HG02884 (cell line): ENCODE results near the gene KRTAP1-5.
"Not testable (repeated sequence)": the region's sequence is repeated elsewhere in the genome, so short reads cannot be mapped to it uniquely, and the experiment has no call there.

Source experiments
- ATAC-seq: cut with Tn5 transposase; IDR thresholded peaks from one replicate; pipeline ENCODE4 v1.9.1; 2021; ENCODE audit warnings: mild to moderate bottlenecking, moderate library complexity; ENCODE audit not compliant: unreplicated experiment

Gene KRTAP1-5

DNA sequence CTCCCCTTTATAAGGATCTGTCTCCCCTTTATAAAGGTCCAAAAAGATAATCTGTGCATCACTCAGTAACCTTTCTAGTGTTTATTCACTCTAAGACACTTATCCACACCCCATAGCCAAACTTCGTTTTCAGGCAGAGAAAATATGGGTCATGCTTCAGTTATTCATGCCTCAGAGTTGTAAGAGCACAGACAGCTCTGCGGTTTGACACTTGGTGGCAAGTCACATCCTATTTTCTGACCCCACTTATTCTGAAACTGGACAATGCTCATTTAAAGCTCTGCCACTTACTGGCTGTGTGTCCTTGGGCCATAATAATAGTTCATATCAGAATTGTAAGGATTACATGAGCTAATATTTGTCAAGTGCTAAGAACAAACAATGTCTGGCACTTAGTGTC lies 22.1 kb upstream of the KRTAP1-5 start:
- ATAC-seq: no peak

DNA sequence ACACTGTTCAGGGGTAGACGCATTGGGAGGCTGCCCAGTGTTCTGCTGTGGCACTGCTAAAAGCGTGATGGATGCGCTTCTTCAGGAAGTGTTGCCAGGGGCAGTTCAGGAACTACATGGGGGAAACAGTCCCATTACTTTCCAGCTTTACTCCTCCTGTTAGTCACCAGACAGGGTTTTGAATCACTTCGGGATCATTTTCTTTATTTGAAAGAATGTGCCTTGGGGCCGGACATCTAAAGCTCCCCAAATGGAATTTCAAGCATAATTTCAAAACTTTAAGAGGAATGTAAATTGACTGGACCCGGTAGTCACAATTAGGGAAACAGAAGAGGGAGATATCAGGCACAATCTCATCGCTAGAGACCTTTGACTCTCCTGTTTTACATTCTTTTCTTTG lies 21.4 kb upstream of the KRTAP1-5 start:
- ATAC-seq: no peak

DNA sequence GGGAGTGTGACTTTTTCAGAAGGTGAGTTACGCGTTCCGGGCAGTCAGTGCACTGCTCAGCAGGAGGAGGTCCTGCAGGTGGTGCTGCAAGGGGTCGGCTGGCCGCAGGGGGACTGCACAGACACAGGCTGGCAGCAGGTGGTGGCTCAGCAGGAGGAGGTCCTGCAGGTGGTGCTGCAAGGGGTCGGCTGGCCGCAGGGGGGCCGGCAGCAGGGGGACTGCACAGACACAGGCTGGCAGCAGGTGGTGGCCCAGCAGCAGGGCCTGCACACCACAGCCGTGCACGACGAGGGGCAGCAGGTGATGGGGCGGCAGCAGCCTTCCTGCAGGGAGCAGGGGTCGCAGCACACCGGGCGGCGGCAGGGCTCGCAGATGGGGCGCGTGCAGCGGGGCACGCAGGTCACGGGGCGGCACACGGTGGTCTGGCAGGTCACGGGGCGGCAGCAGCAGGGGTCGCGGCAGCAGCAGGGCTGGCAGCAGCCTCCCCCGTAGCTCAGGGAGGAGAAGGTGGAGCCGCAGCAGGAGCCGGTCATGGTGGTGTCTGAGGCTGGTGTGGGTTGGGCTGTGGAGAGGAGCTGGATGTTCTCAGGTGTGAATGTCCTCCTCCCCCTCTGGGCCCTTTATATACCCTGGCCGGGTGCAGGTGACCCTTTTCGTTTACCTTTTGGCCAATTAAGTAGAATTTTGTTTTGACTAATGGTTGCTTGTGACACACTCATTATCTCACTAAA lies 19.9 kb upstream of the KRTAP1-5 start, which contains the start of gene KRTAP2-1:
Gene KRTAP2-1, minus strand, starts transcription at position 582 of the 731 bp plus-strand sequence. Its CDS starts 49 bp downstream, at position 533.
- ATAC-seq: not testable (repeated sequence)

DNA sequence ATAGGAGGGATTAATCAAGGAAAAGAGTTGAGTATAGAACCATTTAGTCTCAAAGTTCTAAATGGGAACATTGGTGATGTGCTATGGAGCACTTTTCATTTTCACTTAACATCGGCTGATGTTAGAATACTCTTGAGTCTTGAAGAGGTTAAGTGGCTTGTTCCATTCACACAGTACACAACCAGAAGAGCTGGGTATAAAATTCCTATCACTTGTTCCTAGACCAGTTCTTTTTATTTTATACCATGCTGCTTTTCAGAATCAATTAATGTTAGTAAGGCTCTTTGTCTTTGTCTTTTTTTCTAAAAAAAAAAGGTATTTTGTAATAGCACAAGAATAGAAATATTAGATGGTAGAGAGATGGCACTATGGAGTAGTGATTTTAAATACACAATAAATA lies 15.9 kb upstream of the KRTAP1-5 start:
- no peak for ATAC-seq

DNA sequence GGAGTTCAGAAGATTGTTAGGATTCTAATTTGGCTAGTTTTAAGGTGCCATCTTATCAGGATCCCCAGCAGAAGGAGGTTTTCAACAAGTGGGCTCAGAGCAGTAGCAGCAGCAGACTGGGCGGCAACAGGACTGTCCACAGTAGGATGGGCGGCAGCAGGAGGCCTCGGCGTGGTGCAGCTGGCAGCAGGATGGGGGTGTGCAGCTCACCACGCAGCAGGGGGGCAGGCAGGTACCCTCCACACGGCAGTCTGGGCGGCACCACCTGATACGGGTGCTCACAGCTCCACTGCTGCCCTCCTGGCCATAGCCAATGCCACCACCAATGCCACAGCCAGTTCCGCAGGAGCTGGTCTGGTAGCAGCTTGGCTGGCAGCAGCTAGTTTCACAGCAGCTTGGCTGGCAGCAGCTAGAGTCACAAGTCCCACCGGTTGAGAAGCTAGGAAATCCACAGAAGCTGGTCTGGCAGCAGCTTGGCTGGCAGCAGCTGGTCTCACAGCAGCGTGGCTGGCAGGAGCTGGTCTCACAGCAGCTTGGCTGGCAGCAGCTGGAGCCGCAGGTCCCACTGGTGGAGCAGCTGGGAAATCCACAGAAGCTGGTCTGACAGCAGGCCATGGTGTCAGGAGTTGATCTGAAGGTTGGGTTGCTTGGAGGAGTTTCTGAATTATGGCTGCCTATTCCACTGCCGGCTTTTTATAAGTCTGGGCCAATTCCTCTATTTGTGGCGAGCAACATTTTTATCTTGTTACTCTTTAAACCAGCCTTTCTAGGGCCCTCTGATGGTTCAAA lies 14.0 kb upstream of the KRTAP1-5 start, which contains the start of gene KRTAP1-1:
Gene KRTAP1-1, minus strand, starts transcription at position 668 of the 789 bp plus-strand sequence. Its CDS starts 53 bp downstream, at position 615.
- ATAC-seq: not testable (repeated sequence)

DNA sequence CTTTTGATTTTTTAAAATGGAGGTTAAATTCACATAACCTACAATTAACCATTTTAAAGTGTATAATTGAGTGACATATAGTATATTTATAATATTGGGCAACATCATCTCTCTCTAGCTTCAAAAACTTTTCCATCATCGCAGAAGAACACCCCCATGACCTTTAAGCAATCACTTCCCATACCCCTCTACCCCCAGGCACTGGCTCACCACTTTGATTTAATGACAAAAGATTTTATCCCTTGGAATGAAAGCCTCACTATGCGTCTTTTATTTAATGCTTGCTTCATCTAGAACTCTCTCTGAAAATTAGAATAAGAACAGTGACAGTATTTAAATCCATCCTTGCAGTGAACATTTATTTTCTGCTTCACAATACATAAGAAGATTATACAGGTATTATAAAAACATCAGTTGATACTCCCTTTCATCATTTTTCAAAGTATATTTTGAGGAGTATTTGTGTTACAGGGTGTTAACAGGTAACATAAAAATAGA lies 10.9 kb upstream of the KRTAP1-5 start:
- ATAC-seq: no peak

DNA sequence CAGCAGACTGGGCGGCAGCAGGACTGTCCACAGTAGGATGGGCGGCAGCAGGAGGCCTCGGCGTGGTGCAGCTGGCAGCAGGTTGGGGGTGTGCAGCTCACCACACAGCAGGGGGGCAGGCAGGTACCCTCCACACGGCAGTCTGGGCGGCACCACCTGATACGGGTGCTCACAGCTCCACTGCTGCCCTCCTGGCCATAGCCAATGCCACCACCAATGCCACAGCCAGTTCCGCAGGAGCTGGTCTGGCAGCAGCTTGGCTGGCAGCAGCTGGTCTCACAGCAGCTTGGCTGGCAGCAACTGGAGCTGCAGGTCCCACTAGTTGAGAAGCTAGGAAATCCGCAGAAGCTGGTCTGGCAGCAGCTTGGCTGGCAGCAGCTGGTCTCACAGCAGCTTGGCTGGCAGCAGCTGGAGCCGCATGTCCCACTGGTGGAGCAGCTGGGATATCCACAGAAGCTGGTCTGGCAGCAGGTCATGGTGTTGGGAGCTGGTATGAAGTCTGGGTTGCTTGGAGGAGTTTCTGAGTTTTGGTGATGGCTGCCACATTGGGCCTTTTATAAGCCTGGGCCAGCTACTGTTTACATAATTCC lies 7.4 kb upstream of the KRTAP1-5 start, which contains the start of gene KRTAP1-3:
Gene KRTAP1-3, minus strand, starts transcription at position 529 of the 590 bp plus-strand sequence. Its CDS starts 53 bp downstream, at position 476.
- not testable (repeated sequence) for ATAC-seq

DNA sequence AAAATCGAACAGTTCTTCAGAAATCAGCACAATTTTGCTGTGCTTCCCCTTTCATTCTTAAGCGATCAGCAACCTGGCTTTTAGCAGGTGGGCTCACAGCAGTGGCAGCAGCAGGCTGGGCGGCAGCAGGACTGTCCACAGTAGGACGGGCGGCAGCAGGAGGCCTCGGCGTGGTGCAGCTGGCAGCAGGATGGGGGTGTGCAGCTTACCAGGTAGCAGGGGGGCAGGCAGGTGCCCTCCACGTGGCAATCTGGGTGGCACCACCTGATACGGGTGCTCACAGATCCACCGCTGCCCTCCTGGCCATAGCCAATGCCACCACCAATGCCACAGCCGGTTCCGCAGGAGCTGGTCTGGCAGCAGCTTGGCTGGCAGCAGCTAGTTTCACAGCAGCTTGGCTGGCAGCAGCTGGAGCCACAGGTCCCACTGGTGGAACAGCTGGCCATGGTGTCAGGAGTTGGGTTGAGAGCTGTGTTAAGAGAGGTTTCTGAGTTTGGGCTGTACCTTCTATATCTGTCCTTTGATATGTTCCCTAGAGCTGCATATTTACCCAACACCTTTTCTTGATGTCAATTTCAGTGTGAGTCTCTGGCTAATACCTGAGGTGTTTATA lies 2.7 kb upstream of the KRTAP1-5 start, which contains the start of gene KRTAP1-4:
Gene KRTAP1-4, minus strand, starts transcription at position 563 of the 613 bp plus-strand sequence. Its CDS starts 117 bp downstream, at position 446.
- no peak for ATAC-seq

DNA sequence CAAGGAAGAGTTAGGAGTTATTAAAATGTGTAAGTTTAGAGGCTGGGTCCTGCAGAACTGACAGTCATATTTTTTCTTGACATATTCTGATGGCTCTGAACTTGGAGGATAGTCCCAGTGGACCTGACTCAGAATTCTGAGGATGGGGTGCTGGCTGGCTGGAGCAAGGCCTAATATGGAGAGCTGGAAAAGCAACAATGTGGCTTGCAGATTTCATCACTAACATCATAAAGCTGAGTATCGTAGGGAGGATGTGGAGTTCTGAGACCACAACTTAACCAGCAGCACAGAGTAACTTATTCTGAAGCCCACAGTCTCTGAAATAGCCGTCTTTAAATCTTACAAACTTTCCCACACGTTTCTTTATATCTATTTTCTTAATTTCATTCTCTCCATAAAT lies 2.3 kb downstream of the KRTAP1-5 start:
- no peak for ATAC-seq

DNA sequence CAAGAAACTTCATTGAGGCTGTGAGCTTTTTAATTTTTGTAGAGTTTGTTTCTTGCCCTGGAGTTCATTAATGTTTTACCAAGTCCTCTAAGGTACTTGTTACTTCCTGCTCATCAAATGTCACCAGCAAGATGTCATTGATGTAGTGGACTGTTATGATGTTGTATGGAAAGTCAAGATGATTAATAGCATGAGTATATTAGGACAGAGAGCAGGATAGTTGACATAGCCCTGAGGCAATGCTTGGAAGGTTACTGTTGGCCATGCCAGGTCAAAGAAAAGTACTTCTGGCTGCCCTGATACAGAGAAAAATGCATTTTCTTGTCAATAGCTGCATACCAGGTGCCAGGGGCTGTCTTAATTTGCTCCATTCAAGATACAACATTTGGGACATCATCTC lies 6.7 kb downstream of the KRTAP1-5 start:
- no peak for ATAC-seq

DNA sequence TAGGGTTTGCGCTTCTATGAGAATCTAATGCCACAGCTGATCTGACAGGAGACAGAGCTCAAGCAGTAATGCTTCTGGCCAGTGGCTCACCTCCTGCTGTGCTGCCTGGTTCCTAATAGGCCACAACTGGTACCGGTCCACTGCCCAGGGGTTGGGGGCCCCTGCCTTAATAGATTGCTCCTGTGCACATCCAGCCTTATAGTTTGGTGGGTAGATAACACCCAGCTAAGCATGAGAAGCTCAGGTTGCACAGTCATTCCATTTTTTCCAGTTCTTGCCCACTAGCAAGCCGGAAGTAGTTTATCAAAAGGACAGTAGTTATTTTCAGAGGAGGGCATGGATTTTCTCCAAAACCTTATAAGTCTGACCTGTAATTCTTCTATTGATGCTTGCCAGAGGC lies 7.6 kb downstream of the KRTAP1-5 start:
- ATAC-seq: no peak

DNA sequence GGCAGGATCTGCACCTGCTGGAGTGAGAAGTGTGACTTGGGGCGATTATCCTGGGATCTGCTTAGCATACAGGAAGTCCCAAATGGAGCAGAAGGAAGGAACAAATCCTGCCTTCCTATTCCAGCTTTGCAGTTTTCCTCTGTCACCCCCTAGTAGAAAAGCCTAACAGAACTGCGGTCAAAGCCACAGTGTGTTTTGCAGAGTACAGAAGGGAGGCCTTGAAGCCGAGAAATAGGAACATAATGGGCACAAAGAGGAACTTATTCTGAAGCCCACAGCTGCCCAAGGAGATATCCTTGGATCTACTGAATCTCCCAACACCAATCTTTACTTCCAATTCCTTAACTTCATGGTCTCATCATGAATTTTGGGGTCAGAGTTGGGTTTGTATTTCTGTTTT lies 8.5 kb downstream of the KRTAP1-5 start:
- no peak for ATAC-seq

DNA sequence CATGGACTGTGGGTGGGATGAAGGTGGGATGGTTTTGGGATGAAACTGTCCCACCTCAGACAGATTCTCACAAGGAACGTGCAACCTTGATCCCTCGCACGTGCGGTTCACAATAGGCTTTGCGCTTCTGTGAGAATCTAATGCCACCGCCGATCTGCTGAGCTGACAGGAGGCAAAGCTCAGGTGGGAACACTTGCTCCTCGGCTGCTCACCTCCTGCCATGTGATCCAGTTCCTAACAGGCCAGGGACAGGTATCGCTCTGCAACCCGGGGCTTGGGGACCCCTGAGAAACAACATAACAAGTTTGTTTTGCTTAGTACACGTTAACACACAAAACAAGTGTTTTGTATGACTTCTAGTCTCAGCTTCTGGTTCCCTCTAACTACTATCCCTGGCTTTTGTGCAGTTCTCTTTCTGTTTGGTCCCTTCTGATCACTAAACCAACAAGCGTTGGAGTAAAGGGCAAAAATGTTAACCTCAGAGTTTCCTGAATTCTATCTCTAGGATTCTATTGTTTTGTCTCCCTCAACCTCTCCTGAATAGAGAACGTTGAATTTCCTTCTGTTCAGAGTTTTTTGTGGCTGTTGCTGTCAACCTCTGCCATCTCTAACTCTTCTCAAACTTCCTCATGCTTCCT lies 10.3 kb downstream of the KRTAP1-5 start:
- ATAC-seq: no peak

DNA sequence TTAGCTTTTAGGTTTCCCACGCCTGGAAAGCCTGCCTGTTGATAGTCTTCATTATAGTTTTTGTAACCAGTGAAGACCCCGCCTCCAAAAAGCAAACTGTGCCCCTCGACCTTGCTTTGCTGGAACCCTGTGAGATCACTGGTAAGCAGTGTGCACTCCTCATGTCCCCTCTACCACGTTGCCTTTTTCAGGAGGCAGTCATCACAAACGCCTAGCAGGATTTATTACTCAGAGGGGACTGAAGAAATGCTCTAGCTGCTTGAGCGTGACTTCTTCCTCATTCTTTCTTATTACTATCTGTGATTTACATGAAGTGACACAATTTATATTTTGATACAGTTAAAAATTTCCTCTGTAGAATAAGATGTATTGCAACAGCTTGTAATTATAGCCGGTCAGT lies 11.6 kb downstream of the KRTAP1-5 start:
- ATAC-seq: no peak

DNA sequence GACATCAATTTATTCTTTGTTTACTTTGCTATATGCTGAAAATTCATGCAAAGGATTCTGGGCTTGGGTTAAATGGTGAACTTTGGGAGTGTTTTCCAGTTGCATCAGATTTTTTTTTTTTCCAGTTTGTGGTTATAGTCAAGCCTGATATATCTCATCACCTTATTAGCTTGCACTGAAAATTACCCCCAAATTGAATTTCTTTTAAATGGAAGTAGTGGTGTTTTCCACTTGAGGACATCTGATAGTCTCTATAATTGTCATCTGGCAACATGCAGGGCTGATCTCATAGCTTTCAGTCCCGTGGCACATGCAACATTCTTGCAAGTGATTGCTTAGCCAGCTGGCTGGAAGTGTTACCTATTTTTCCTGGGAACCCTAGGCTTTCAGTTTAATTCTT lies 13.4 kb downstream of the KRTAP1-5 start:
- no peak for ATAC-seq

DNA sequence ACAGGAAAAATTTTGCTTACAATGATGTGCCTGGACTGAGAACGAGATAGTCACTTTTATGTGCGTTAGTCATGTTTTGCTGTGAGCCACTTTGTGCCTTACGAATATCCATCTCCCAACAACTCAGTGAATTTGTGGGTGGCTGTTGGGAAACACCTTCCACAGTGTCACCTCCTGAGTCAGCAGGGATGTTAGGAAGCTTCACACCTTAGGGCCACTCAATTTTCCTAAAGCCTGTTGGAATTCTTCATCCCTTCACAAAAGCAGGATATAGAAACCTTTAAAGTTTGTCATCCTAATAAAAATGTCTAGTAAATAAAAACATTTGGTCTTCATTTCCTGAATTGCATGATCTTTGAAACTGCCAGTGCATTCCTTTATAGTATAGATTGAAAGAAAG lies 13.8 kb downstream of the KRTAP1-5 start:
- no peak for ATAC-seq

DNA sequence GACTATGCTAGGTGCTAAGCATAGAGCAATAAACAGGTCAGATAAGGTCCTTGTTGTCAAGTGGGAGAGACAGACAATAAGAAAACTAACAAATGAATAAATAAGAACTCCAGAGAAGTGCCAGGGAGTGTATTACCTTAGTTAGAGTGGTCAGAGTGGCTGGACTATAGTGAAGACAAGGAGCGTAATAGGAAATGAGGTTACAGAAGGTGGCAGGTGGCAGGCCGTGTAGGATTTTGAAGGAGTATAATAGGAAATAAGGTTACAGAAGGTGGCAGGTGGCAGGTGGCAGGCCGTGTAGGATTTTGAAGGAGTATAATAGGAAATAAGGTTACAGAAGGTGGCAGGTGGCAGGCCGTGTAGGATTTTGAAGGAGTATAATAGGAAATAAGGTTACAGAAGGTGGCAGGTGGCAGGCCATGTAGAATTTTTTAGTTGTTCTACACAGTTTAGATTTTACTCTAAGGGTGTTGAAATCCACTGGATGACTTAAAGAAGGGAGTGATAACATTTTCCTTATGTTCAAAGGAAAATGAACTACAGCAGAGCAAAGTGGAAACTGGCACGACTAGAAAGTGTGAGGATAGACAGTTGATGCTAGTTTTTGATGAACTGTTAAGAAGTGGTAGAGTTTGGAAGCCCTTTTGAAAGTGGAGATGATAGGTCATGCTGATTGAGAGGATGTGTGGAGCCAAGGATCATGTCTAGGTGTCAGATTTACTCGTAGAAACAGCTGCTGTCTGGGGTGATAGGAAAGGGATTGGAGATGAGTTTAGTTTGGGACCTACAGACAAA lies 14.5 kb downstream of the KRTAP1-5 start:
- ATAC-seq: no peak

DNA sequence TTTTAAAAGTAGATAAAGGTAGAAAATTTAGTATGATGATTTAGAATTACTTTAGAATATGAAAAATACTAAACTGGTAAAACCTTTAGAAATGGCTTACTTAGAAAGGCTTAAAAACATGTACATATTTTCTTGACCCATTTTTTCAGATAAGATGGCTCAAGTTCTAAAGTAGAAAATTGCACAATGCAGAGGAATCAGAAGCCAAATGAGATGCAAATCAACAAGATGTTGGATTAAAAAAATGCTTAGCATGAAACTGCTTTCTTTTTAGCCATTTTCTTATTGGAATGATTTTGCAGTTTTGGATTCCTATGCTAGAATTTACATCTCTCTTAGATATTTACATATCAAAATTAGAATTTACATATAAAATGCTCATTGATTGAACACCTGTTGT lies 16.6 kb downstream of the KRTAP1-5 start:
- no peak for ATAC-seq

DNA sequence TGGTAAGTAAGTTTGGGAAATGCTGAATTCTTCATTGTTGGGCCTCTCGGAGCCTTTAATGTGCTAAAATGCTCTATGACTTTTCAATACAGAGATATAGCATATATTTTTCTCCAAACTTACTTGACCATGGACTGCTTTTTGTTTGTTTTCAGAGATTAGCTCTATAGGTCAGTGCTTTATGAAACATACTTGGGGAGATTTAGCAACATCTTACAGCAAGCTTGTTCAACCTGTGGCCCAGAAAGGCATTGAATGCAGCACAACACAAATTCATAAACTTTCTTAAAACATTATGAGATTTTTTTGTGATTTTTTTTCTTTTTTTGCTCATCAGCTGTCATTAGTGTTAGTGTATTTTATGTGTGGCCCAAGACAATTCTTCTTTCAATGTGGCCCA lies 17.1 kb downstream of the KRTAP1-5 start:
- ATAC-seq: no peak
